Astrocyte of the spinal cord (primary cell): ENCODE data around the gene ANKRD34A.

ENCODE experiments used
- DNase-seq: peaks from one replicate; pipeline ENCODE4 v3.0.0; 2011; ENCODE audit warnings: low read depth, low spot score
- H3K4me3 ChIP-seq: 2 replicates; pipeline ENCODE4 v1.5.1; 2011; ENCODE audit warnings: low read depth, mild to moderate bottlenecking, low read length, moderate library complexity
- in situ Hi-C: cut with HindIII; loops from 2 replicates; pipeline ENCODE4 v1.10.0; 2017; ENCODE audit warnings: low sequenced_read_pairs
- TF ChIP-seq, protein P1 (sequence below): IDR thresholded peaks from 2 replicates; pipeline ENCODE4 v1.5.1; 2012; ENCODE audit warnings: low read depth, mild to moderate bottlenecking, low read length, inconsistent platforms

The ANKRD34A gene

DNA sequence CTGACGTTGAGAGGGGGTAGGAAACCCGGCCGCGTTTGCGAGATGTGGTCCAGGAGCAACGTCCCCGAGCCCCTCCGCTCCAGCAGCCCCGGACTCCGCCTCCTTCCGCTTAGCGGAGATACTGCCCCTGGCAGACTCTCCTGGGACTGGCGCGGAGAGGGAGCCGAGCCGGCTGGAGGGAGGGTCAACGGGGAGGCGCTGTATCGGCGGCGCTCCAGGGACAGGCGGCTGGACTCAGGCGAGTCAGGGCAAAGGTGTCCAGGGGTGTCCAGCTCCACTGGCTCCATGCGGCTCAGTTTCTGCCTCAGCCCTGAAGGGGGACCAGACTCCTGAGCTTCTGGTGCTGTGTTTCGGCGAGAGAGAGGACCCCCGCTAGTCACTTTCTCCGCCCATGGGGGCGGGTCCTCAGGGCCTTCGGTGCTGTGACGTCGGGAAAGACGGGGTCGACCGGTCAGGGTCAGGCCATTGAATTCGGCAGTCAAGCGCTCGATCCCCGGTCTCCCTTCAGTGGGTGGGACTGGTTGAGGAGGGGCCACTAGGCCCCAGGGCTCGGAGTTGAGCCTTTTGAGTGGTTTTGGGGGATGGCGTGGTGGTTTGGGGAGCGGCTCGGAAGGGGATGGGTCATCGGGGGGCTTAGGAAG is 3.8 kb downstream of the ANKRD34A start:
- peak; percentile 58 for DNase-seq
- in situ Hi-C loops, result no loop called here
- peak overlapping the region; percentile 63 for H3K4me3 ChIP-seq
- TF ChIP-seq, protein P1, sequence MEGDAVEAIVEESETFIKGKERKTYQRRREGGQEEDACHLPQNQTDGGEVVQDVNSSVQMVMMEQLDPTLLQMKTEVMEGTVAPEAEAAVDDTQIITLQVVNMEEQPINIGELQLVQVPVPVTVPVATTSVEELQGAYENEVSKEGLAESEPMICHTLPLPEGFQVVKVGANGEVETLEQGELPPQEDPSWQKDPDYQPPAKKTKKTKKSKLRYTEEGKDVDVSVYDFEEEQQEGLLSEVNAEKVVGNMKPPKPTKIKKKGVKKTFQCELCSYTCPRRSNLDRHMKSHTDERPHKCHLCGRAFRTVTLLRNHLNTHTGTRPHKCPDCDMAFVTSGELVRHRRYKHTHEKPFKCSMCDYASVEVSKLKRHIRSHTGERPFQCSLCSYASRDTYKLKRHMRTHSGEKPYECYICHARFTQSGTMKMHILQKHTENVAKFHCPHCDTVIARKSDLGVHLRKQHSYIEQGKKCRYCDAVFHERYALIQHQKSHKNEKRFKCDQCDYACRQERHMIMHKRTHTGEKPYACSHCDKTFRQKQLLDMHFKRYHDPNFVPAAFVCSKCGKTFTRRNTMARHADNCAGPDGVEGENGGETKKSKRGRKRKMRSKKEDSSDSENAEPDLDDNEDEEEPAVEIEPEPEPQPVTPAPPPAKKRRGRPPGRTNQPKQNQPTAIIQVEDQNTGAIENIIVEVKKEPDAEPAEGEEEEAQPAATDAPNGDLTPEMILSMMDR, result peak; percentile 26

DNA sequence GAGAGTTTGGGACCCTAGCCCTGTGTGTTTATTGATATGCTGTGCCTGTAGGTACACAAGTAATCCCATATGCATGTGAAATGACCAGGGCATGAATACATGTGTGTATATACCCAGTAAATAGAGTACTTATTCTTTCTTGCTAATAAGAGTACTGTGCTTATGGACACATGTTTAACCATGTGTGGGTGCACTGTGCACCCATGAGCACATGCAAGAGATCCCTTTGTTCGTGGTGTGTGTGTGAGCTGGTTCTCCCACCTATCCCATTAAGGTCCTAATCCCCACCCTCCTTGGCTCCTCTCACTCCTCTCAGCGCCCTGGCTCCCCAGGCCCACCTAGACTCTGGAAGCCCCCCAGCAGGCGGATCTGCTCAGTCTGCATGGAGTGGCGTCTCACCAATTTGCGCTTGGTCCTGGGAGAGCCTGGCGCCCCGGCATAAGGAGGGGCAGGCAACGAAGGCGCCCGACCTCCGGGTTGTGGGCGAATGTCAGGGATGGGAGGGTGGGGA is 4.4 kb downstream of the ANKRD34A start:
- in situ Hi-C loops, result no loop called here
- TF ChIP-seq, protein P1, result no peak
- peak overlapping the region; percentile 63 for H3K4me3 ChIP-seq
- DNase-seq, result no peak

DNA sequence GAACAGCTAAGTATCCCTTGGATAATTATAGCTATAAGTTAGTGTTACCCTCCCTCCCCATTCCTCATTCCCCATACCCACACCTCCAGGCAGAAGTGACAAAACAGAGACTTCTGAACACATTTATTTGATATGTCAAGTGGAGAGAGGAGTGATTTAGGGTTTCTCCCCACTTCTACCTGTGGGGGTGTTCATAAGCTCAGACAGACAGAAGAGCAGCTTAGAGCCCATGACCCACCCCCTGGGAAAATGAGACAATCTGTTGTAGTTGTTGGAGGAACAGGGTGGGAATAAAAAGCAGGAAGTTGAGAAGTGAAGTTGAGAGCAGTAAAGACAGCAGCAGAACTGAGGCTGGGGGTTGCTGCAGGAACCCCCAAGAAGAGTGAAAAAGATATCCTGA is 5.0 kb downstream of the ANKRD34A start:
- in situ Hi-C loops, result no loop called here
- no peak overlapping the region for H3K4me3 ChIP-seq
- TF ChIP-seq, protein P1, result no peak
- no peak for DNase-seq

DNA sequence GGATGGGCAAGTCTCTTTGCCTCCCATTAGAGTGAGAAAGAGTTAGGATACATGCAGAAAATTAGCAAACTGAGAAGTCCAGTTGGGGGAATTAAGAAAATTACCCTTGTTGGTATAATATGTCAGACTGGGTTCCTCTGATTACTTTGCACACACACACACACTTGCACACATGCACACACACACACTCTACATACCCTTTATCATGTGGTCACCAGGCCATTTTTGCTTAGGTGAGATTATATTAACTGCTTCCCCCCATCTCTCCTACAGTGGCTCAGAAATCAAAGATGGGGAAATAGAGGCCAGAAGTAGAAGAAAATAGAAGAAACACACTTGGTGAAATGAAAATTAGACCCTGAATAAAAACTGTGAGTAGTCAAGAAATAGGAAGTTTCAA is 5.6 kb downstream of the ANKRD34A start:
- no peak overlapping the region for H3K4me3 ChIP-seq
- in situ Hi-C loops, result no loop called here
- TF ChIP-seq, protein P1, result no peak
- DNase-seq, result no peak

DNA sequence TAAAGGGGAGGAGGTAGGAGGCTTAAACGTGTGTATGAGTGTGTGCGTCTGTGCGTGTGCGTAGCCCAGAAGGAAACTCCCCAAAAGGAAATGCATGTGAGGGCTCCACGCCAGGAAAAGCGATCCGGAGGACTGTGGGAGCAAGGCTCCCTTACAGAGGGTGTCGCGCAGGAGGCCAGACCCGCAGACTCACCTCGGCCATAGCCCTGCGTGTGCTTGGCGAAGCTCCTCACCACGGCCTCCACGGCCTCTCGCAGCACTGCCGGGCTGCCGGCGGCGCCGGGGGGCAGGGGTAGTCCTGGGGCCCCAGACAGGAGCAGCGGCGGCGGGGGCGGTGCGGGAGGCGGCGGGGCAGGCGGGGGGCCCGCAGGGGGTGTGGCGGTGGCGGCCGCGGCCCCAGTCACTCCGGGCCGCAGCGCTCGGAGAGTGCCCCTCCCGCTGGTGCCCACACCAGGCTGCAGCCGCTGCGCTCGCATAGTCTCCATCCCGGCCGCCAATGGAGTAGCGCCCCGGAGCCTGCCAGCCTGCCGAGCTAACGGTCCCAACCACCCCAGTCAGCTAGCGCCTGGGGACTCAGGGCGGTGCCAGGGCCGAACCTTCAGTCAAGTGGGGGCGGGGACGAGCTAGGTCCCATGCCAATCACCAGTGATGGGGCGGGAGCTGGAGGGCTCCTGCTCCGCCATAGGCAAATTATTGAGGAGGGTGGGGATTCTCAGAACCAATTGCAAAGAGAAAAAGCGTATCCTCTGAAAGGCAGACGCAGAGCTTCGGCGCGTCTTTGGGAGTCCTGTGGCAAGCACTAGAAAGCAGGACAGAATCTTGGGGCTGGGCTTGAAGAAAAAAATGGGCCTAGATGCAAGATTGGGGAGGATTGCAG is 6.7 kb downstream of the ANKRD34A start, which contains the start of gene LIX1L:
TSS of gene LIX1L (minus strand) at position 575 of the 877 bp plus-strand sequence. CDS start at position 485, 90 bp downstream.
- DNase-seq, result peak; percentile 98
- H3K4me3 ChIP-seq, result peak within 1 kb of the TSS; percentile 70
- TF ChIP-seq, protein P1, result no peak
- in situ Hi-C loops, result no loop called here

DNA sequence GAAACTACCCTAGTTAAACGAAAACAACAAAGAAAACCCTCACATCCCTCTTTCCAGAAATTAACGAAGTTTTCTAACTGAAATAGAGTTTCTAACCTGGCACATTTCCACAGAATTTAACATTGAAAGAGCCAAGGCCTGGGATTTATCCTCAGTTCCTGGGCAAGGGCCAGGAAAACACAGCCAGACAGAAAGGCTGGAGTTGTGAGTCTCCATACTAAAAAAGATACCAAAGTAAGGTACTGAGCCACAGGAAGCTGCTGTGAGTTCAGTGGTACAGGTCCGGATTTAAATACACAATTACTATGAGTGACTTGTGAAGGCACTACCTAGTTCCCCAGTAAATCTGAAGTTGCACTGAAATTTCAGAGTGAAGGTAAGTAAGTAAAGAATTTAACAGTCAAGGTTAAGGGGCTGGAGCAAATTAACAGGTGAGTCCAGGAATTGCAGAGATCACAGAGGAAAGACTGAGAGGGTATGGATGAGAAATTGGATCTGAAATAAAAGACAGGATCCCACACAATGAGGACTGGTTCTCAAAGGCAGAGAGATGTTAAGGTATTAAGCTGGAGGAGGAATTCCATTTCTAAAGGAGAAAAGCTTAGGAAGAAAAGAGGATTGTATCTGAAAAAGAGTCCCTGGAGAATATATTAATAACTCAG is 7.5 kb downstream of the ANKRD34A start:
- in situ Hi-C loops, result no loop called here
- peak overlapping the region; percentile 70 for H3K4me3 ChIP-seq
- TF ChIP-seq, protein P1, result no peak
- DNase-seq, result peak; percentile 47
